Measurements from ENCODE around the gene TOGARAM2. TPM values are rescaled to one million over a fixed set of nuclear protein-coding genes. Genes with fewer than 3 reads are reported as not detected.

TOGARAM2 gene
- total and polyA plus RNA-seq, 2 of the 8 experiments (the other 6 are each of a cell fraction or from before 2014, with no cell fraction given), result 0.42 to 1.4 TPM

- H2AK5ac ChIP-seq (ENCODE audit: low read depth, low read length), result no peak overlapping the region
- no peak overlapping the region for H3K9ac ChIP-seq (replicated peaks in 1 of 4; ENCODE audit: extremely low read depth in 1 of 4, low read depth in 3 of 4, low read length in 3 of 4)
- no peak overlapping the region for H3K56ac ChIP-seq (replicated peaks; ENCODE audit: insufficient read length, low read depth, low read length)
- no peaks in the 10 kb centered on the region for H3K4me1 ChIP-seq (replicated peaks in 1 of 4; ENCODE audit: control insufficient read depth in 3 of 4, insufficient read depth in 4 of 4, low read length in 3 of 4)
- H3K79me1 ChIP-seq (ENCODE audit: low read depth, low read length), result no peaks in the 10 kb centered on the region; the same call in 1 of the 2 replicates
- H3K79me2 ChIP-seq (ENCODE audit: control insufficient read depth in 1 of 2, insufficient read depth in 2 of 2, low read length in 2 of 2), result no peaks in the 10 kb centered on the region
- H3K36me3 ChIP-seq (ENCODE audit: control insufficient read depth in 2 of 4, insufficient read depth in 4 of 4, low read length in 3 of 4), result no peaks in the 10 kb centered on the region; a peak in 1 of 8 replicates
- no peak overlapping the region for H3K18ac ChIP-seq (ENCODE audit: extremely low read depth, low read length)
- H3K27me3 ChIP-seq (replicated peaks in 1 of 4; ENCODE audit: control insufficient read depth in 3 of 4, extremely low read depth in 1 of 4, insufficient read depth in 3 of 4, low read length in 3 of 4), result no peaks in the 10 kb centered on the region
- no peak overlapping the region for H2BK5ac ChIP-seq (ENCODE audit: low read depth, low read length)
- H4K91ac ChIP-seq (replicated peaks; ENCODE audit: insufficient read length, low read length), result no peak overlapping the region
- H3K9me3 ChIP-seq (ENCODE audit: insufficient read depth in 2 of 2, low read depth in 1 of 2, low read length in 1 of 2), result peaks cover 0 to 9% of the 10 kb centered on the region in 2 experiments; a peak in 1 of 4 replicates
- WGBS, 2 experiments (ENCODE audit: extremely low coverage in 1 of 2, insufficient coverage in 1 of 2, insufficient read length in 1 of 2, insufficient replicate concordance in 2 of 2, low coverage in 1 of 2, low lambda C conversion rate in 2 of 2, missing lambda C conversion rate in 1 of 2), result 88% methylated on average over 5 of the region's 5 CpGs; no CpG with 5 or more reads in 1 of the 2 experiments
- H4K5ac ChIP-seq (ENCODE audit: insufficient read length, low read depth, low read length), result no peak overlapping the region
- no peak overlapping the region for H3K4me3 ChIP-seq (ENCODE audit: extremely low read depth in 1 of 4, insufficient read depth in 2 of 4, low read depth in 3 of 4, low read length in 4 of 4)
- no peak overlapping the region for H2AFZ ChIP-seq (ENCODE audit: low read length)
- H2BK15ac ChIP-seq (ENCODE audit: low read length), result no peak overlapping the region
- no peak overlapping the region for H3K14ac ChIP-seq (ENCODE audit: insufficient read length)
- DNase-seq (ENCODE audit: low read depth in 1 of 2, low spot score in 2 of 2) (no peak), FAIRE-seq (no peak)
- no peak overlapping the region for H3K23ac ChIP-seq (ENCODE audit: insufficient read length)
- H3K23me2 ChIP-seq (ENCODE audit: low read depth, low read length), result peaks cover 9% of the 10 kb centered on the region
- no peak overlapping the region for H3K4me2 ChIP-seq (ENCODE audit: insufficient read depth in 1 of 2, low read depth in 2 of 2, low read length in 2 of 2)
- H2BK20ac ChIP-seq (ENCODE audit: low read length), result no peak overlapping the region
- no peak overlapping the region for H3K4ac ChIP-seq (replicated peaks; ENCODE audit: insufficient read length, low read depth, low read length)
- ChIA-PET POLR2A (ENCODE audit: partially characterized antibody) (no interaction called here), CTCF (ENCODE audit: partially characterized antibody) (no interaction called here)
- TF ChIP-seq TAF7 (optimal IDR thresholded peaks at IDR 0.05; ENCODE audit: borderline replicate concordance, low read depth, low read length) (no peak), NRF1 (IDR thresholded peaks at IDR 0.05; ENCODE audit: low read depth, low read length) (no peak), SP4 (IDR thresholded peaks at IDR 0.05; ENCODE audit: low read length) (no peak), SIX5 (IDR thresholded peaks at IDR 0.05; ENCODE audit: low read depth, low read length) (no peak), TEAD4 (IDR thresholded peaks at IDR 0.05; ENCODE audit: low read depth, low read length) (no peak), JUN (IDR thresholded peaks at IDR 0.05; ENCODE audit: low read depth, low read length) (no peak), TAF1 (IDR thresholded peaks at IDR 0.05; ENCODE audit: low read depth, low read length) (no peak), ASH2L (IDR thresholded peaks at IDR 0.05; ENCODE audit: low read length) (no peak), SUZ12 (IDR thresholded peaks at IDR 0.05; ENCODE audit: low read length) (no peak), MAX (IDR thresholded peaks at IDR 0.05) (no peak), USF2 (IDR thresholded peaks at IDR 0.05; ENCODE audit: low read length) (no peak), BACH1 (IDR thresholded peaks at IDR 0.05; ENCODE audit: low read length) (no peak)
- H4K8ac ChIP-seq (ENCODE audit: extremely low read depth, insufficient read depth, low read length), result no peak overlapping the region
- no peak overlapping the region for H3K27ac ChIP-seq (ENCODE audit: low read depth, low read length)
- no peak overlapping the region for H2BK120ac ChIP-seq (replicated peaks; ENCODE audit: low read depth, low read length)
- H4K20me1 ChIP-seq (replicated peaks in 1 of 2; ENCODE audit: control insufficient read depth in 1 of 2, insufficient read depth in 2 of 2, low read length in 2 of 2), result peaks cover 0 to 9% of the 10 kb centered on the region in 2 experiments
- no peak overlapping the region for H2BK12ac ChIP-seq (ENCODE audit: low read depth, low read length)
Observed at GRCh38 chr2:29000956-29001355, 19.9 kb downstream of the TOGARAM2 start.

Measured in H1 (cell line).